Measurements from ENCODE around the gene BCL2L13.
"Not testable (repeated sequence)": the region's sequence is repeated elsewhere in the genome, so short reads cannot be mapped to it uniquely, and the experiment has no call there.

BCL2L13 gene

DNA sequence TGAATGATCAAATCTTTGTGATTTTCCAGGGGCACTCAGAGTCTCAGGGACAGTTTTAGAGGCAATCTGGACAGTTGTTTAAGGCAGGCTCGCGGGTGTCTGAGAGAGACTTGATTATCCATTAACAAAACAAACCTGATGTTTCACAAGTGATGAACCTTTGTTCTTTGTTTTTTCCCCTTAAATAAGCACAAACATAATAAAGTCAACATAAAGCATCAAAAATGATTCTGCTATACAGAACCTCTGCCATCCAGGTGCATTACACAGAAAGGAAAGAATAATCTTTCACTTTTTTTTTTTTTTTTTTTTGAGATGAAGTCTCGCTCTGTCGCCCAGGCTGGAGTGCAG, 122.6 kb downstream of the BCL2L13 start:
- no peak for DNase-seq (ENCODE audit: low read depth)

DNA sequence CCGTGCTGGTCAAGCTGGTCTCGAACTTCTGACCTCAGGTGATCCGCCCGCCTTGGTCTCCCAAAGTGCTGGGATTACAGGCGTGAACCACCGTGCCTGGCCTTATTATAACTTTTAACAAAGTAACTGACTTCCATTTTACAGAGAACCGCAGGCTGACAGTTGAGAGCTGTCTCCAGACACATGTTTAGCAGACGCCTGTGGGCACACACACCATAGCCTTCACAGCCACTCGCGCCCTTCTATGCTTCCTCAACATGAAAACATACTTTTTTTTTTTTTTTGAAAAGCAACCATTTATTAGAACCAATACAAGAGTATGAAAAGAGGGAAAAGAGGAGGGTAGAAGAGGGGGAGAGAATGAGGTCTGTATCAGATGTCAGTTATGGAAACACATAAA, 124.9 kb downstream of the BCL2L13 start:
- not testable (repeated sequence) for DNase-seq (ENCODE audit: low read depth)

DNA sequence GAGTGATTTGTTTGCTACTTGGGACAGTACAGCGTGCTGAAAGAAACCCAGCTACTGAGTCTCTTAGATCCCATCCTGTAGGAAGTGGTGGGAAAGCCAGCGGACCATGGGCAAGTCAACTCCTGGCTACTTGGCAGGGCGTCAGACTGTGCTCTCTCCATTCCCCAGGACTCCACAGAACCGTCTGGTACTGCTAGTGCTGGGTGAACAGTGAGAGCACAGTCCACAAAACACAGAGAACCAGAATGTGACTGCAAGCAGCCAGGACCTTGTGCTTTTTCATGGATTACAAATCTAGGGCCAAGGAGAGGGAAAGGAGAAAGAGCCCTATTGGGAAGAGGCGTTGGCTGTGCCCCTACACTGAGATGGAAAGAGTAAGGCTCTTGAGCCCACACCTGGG, 125.5 kb downstream of the BCL2L13 start:
- DNase-seq (ENCODE audit: low read depth) = no peak

DNA sequence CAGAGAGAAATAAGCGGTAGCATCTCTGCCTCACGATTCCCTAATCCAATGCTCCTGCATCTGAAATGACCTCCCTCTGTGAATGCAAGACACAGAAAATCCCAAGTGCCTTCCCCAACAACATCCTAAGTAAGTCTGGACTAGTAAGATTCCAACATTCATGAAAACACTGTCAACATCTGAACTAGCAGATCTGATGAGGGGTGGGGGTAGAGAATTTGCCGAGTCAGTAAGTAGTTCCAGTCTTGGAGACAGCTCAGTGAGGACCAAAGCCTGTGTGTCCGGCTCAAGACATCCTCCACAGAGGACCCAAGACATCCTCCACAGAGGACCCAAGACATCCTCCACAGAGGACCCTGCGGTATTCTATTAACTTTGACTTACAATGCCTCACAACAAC, 126.3 kb downstream of the BCL2L13 start:
- DNase-seq (ENCODE audit: low read depth) = not testable (repeated sequence)

DNA sequence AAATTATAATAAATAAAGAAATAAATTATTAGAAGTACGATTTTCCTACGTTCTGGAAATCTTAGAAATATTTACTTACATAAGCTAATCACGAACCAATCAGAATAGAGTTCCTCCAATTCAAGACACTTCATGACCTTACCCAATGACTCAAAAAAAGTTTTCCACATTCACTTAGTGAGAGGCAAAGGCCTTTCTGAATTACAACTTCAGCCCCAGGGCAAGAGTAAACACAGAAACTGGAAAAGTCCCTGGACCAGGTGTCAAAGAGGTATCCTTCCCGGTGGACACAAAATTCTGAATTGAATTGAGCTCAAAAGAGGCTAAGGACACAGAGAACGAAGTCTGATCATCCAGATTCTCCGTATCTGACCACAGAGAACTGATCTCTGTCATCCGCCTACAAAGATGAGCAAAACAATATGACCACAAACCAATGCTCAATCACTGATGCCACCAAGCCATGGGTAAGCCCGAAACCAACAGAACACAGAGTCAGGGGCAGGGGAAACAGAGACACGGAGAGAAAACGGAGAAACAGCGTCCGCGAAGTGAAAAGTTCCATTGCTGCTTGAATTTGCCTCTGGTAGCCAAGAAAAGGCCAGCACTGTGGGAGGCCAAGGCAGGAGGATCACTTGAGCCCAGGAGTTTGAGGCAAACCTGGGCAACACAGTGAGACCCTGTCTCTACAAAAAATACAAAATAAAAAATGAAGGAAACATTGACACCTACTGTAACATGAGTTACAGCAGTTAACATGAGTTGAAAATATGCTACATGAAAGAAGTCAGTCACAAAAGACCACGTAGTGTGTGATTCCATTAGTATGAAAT, 128.9 kb downstream of the BCL2L13 start:
- DNase-seq (ENCODE audit: low read depth) = no peak

DNA sequence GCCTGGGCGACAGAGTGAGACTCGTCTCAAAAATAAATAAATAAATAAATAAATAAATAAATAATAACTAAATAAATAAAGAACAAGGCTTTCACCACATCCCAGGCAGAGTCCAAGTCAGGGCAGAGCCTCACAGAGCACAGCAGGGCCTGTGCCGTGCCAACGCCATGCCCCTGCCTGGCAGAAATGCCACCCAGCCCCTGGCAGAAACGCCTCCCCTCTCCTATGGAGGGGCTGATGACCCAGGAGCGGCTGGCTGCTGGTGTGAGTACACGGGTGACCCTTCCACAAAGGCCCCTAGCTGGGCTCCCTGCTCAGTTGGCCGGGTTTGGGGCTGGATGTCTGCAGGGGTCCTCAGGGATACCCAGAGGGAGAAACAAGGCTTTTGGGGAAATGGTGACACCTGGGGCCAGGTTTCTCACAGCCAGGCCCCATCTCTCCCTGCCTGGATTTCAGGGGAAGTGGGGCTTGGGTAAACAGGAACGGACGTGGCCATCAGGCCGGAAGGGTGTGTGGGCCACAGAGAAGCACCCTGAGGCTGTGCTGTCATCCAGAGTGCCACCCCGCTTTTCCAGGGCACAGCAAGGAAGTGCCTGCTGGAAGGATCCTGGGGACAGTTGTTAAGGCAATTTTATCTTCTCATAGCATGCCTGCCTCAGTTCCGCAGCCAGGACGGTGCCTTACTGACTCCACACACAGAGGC, 130.6 kb downstream of the BCL2L13 start:
- no peak for DNase-seq (ENCODE audit: low read depth)

DNA sequence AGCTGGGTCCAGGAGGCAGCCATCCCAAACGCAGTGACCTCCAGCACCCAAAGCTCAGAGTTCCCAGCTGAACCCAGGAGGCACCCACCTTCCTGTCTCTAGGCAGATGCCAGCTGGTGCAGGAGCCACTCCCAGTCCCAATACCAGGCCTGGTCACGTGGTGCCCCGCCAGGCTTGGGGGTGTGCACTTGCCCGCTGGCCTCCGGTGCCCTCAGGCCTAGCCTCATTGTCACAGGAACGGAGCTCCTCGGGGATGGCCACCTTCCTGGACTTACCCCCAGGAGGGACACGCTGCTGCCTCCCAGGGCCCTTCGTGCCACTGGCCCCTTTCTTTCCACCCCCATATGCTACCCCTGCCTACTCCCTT, 131.1 kb downstream of the BCL2L13 start:
- no peak for DNase-seq (ENCODE audit: low read depth)

DNA sequence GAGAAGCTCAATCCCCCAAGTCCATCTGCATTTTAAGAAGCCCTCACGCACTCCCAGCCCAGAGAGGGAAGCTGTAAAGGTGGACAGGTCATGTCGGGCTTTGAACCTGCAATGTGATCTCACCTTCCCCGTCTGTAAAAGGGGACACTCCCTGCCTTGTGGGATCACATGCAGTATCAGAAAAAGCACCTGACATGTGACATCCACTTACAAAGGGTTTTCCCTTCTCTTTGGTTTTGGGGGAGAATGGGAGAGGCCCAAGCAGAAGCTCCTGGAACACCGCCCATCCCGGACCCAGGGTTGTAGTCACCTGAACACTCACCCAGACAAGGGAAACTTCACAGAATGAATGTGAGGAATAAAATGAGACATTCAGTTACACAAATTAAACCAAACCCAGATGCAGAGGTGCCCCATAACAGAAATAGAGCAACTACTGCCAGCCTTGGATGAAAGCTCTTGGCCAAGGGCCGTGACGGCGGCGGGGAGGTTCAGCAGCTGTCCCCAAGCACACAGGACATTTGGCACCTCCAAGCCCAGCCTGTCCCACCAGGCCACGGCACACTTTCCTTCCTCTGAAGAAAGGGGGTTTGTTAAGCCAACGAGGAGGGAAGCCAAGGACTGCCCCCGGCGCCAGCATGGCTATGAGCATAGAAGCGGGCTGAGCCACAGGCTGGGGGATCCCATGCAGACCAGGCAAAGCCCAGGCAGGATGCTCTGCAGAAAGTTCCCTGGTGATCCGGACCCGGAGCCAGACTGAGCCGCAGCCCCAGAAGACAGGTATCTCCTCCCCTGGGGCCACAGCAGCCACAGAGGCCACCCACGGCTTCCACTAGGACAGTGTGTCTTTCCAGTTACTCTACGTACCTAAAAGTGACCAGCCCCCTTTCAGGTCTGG, 131.9 kb downstream of the BCL2L13 start:
- DNase-seq (ENCODE audit: low read depth) = no peak

DNA sequence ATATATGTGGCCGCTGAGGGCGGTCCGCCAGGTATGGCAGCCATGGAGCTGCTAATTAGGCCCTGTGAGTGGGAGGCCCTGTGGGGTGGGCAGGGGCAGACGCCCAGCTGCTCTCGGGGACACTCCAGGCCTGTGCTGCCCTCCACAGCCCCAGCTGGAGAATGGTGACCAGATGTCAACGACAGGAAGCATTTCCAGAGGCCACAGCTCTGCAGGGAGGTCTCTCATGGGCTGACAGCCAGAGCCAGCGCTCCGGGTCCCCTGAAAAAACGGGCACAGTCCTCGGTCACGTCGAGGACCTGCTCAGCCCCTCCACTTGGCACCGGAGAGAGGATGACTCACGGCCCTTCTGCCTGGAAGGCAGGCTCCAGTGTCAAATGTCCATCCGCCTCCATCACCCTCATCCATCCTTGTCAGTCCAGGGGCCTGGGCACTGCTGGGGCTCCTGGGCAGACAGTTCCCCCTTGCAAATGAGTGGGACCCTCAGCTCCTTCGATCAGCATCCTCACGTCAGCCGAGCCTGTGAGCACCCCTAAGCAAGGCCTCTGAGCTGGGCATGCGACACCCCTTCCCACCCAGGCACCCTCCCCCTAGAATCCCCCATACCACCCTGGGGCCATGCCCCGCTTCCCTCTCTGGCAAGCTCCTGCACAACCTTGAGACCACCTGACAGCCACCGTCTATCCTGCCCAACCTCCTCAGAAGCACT, 133.8 kb downstream of the BCL2L13 start:
- peak; percentile 70 for DNase-seq (ENCODE audit: low read depth)

DNA sequence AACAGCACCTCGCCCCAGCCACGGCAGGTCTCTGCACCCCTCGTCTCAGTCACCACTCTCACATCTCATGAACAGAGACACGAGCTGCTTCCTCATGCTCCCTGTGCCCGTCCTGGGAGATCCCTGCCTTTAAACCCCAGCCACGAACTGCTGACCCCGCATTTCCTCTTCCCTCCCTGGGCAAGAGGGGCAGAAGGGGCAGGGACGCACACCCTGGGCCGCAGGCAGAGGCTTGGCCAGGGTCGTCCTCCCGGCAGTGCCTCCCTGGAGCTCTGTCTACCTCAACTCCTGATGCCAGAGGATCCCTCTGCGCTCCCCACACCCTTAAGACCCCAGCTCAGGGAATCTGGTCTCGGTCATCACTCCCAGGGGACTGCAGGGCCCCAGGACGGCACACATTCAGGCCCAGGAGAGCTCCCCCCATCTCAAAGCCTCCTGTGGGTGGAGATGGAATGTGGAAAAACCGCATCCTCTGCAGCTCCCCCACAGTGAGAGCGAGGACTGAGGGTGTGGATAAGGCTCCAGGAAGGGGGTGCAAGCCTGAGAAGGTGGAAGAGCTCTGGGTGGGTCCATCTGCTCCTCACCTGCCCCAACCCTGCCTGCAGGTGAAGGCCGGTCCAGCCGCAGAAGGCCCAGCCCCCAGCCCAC, 134.5 kb downstream of the BCL2L13 start:
- DNase-seq (ENCODE audit: low read depth) = peak; percentile 72

DNA sequence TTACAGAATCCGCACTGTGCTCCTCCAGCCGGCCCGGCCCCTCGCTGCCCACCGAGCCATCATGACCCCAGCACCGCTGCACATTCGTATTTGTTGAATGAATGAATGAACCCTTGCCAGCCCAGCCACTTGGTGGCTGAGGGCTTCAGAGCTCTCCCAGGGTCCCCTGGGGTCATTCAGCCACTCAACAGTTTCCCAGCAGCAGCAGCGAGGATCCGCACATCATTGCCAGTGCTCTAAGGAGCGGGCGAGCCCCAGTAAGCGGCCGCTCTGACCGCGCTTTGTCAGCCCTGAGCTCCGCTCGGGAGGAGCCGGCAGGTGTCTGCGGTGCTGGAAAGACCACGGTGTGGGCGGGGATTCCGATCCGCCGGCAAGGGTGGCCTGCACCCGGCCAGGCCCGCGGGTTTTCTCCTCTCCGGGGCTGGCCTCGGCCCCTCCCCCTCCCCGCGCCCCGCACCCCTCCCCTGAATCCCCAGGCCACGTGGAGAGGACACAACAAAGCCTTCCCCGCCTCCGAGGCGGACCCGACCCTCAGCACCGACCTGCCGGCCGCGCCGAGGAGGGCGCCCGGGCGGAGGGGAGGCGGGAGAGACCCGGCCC, 135.1 kb downstream of the BCL2L13 start:
- peak; percentile 63 for DNase-seq (ENCODE audit: low read depth)

DNA sequence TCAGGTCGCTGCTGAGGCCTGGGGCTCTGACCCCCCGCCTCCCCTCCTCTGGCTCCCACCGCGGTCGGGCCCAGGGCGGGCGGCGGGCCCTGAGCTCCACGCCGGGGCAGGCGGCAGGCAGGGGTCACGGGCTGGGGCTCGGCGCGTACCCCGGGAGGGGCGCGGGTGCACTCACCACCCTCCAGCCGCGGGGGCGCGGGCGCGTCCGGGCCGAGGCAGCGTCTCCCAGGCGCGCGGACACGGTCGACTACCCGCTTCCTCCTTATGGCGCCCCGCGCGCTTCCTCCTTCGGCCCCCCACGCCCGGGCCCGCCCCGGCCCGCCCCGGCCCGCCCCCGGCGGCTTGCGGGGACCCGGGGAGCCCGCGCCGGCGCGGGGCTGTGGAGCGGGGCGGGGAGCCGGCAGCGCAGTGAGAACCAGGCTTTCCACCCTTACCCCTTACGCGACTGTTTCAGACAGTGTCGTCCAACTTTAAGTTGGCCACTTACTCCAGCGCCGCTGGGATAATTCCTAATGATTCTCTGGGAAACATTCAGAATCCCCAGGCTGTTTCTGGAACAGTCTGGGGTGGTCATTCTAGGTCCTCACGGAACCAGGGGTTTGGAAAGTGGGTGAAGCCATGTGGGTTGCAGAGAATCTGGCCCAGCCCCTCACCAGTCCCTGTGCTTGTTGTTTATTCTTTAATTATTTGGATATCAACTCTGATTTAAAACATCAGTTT, 135.8 kb downstream of the BCL2L13 start, which contains the start of gene BID:
Gene BID (minus strand): TSS at position 264 of the 720 bp plus-strand sequence. CDS start 24,353 bp downstream, outside the sequence.
- peak; percentile 63 for DNase-seq (ENCODE audit: low read depth)

DNA sequence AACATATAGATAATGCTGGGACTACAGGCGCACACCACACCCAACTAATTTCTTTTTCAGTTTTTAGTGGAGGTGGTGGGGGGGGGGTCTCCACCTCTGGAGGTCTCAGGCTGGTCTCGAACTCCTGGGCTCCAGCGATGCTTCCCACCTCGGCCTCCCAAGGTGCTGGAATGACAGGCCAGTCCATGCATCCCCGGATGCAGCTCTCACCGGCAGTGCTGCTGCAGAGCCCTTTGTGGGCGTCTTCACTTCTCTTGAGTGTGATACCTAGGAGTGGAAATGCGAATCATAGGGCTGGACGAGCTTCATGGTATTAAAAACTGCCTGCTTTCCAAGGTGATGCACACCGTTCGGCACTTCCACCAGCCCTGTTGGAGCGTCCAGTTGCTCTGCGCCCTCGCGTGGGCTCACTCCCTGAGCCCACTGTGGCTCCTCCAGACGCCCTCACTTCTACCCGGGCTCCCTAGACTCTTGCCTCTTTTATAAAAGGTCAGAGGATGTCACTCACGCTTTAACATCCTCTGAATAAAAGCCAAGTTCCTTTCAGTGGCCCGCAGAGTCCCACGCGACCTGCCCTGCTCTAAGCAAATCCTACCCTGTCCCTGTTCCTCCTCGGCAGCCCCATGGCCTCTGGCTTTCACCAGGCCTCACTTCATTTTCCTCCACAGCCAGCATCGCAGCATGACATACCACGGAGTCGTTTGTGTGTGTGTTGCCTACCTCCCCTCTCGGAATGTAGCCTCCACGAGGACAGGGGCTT, 136.5 kb downstream of the BCL2L13 start:
- no peak for DNase-seq (ENCODE audit: low read depth)

DNA sequence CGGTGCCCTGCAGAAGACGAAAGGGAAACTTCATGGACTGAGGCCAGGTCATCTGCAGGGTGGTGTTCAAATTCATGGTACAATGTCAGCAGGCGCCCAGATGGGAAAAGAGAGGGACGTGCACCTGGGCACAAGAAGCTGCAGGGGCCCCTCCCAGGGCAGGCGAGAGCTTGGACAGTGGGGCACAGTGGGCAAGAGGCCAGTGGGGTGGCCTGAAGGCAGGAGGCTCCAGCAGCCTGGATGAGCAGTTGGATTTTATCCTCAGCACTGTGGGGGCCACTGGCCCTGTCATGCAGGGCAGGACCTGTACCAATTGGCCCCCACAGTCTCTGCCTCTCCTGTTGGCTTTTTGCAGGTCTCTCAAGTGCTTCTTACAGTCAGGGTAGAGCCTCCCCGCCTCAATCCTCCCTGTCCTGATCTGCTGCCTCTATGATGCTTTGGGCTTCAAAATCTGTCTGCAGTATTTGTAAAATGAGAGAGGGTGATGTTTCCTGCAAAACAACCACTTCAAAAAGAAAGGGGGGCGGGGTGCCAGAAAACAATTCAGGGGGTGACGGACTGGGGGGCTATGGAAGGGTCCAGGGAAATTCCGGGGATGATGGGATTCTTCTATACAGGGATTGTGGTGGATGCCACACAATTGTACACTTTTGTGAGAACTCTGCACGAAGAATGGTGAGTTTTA, 137.4 kb downstream of the BCL2L13 start:
- DNase-seq (ENCODE audit: low read depth) = no peak

DNA sequence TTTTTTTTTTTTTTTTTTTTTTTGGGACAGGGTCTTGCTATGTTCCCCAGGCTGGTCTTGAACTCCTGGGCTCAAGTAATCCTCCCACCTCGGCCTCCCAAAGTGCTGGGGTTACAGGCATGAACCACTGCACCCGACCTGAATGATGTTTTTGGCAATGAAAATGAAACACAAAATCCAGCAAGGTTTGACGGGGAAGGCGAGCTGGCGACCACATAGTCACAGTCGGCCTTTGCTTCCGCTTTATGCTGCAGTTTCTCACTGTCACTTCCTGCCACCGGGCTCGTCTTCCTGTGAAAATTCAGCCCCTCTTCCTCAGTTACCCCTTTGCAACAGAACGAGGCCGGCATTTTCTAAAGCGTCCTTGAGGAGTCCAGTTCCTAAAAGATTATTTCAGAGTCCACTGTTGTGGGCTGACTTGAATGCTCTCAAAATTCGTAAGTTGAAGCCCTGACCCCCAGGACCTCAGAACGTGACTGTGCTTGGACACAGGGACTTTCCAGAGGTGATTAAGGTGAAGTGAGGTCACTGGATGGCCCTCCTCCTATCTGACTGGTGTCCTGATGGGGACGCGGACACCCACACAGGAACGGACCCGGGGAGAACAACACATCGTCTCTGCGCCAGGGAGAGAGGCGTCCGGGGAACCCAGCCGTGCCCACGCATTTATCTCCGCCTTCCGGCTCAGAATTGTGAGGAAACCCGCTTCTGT, 138.6 kb downstream of the BCL2L13 start:
- no peak for DNase-seq (ENCODE audit: low read depth)

DNA sequence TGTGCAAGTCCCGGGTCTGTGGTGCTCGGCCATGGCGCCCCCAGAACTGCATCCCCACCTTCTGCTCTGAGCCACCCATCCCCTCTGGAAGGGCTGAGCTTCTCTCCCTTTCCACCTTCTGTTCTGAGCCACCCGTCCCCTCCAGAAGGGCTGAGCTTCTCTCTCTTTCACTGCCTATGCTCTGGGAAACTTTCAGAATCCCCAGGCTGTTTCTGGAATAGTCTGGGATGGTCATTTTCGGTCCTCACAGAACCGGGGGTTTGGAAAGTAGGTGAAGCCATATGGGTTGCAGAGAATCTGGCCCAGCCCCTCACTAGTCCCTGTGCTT, 139.1 kb downstream of the BCL2L13 start:
- no peak for DNase-seq (ENCODE audit: low read depth)

DNA sequence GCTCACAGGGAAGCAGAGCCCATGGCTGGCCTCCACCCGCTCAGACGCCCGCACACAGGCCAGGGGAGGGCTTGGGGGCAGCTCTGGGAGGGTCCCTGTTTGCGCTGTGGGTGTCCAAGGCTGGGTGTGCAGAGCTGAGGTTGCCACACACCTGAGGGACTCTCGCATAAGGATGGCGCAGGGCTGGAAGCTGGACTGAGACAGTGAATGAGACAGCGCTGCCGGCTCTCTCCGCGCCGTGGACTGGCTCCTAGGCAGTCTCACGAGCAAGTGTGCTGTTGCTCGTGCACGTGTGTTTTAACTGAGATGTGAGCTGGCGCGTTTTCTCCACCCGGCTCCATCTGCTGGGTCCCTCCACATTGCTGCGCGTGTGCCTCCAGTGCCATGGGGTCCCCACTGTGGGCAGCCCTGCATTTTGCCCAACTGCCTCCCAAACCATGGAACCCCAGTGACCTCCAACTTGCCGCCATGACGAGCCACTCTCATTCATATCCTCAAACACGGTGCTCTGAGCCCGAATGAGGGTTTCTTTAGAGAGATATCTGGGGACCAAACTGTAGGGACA, 139.9 kb downstream of the BCL2L13 start:
- DNase-seq (ENCODE audit: low read depth) = no peak
